Gastrocnemius medialis (tissue), 4 donors: ENCODE results near the gene NECTIN2. TPM values are rescaled to one million over a fixed set of nuclear protein-coding genes. Genes with fewer than 3 reads are reported as not detected.

Source experiments
- ATAC-seq, 2 donors: fragments of 150-250 bp; one replicate each; pipeline ENCODE4 v1.9.1; 2016
- DNase-seq, 2 donors: peaks; one replicate each; pipeline ENCODE4 v3.0.0-alpha.2; 2019
- H3K27ac ChIP-seq, 4 donors: fragments of 200-600 bp; sonication (generic); 1 replicate in 1 of 4; 2 replicates in 3 of 4; pipeline ENCODE4 v1.5.1; 2016 to 2018; ENCODE audit warnings: mild to moderate bottlenecking in 2 of 4, moderate library complexity in 1 of 4
- H3K27me3 ChIP-seq, 3 donors: fragments of 200-600 bp; sonication (generic) in 2 of 3; 1 replicate in 1 of 3; 2 replicates in 2 of 3; pipeline versions ENCODE4 v1.5.1 to v1.6.0; 2016 to 2019; ENCODE audit warnings: mild to moderate bottlenecking in 1 of 3, moderate library complexity in 1 of 3
- H3K36me3 ChIP-seq, 2 donors: fragments of 200-600 bp; sonication (generic) in 1 of 2; one replicate each; pipeline ENCODE4 v1.5.1; 2017 to 2018
- H3K4me1 ChIP-seq, 2 donors: fragments of 200-600 bp; sonication (generic) in 1 of 2; one replicate each; pipeline ENCODE4 v1.5.1; 2016 to 2017; ENCODE audit warnings: mild to moderate bottlenecking in 2 of 2
- H3K4me3 ChIP-seq, 4 donors: fragments of 200-600 bp; sonication (generic) in 3 of 4; 1 replicate in 1 of 4; 2 replicates in 3 of 4; pipeline ENCODE4 v1.5.1; 2016 to 2019; ENCODE audit warnings: mild to moderate bottlenecking in 2 of 4
- H3K9me3 ChIP-seq, 3 donors: fragments of 200-600 bp; sonication (generic) in 2 of 3; 1 replicate in 1 of 3; 2 replicates in 2 of 3; pipeline ENCODE4 v1.5.1; 2016 to 2019
- POLR2A ChIP-seq, 2 donors: fragments of 450-650 bp; IDR thresholded peaks; one replicate each; pipeline ENCODE4 v1.6.1; 2017; ENCODE audit warnings: antibody characterized with exemption in 2 of 2, mild to moderate bottlenecking in 2 of 2, moderate library complexity in 2 of 2
- in situ Hi-C, 4 donors: fragments of 200-750 bp; cut with MboI; loops; one replicate each; pipeline versions ENCODE4 v1.15.0 to v1.8.0; 2017; ENCODE audit warnings: low sequenced_read_pairs in 4 of 4
- intact Hi-C: fragments of 100-400 bp; cut with DNase I; formaldehyde crosslinking; loops from one replicate; pipeline ENCODE4 v1.15.1; 2023; ENCODE audit warnings: low total_unique reads
- total RNA-seq, 4 donors: library from RNA; depleted of rRNA; stranded (reverse); fragments of >200 nt; gene quantifications; one replicate each; pipeline versions ENCODE4 v1.1.0 to v1.2.3, GENCODE V29; 2016
- TF ChIP-seq, protein P1 (sequence below), 5 experiments: fragments of 450-650 bp in 3 of 5; fragments of 200-600 bp in 2 of 5; sonication (generic) in 2 of 5; IDR thresholded peaks in 4 of 5; conservative IDR thresholded peaks in 1 of 5; 1 replicate in 4 of 5; 2 replicates in 1 of 5; pipeline ENCODE4 v1.5.1; 2016 to 2019; ENCODE audit warnings: antibody characterized with exemption in 5 of 5, mild to moderate bottlenecking in 3 of 5, moderate library complexity in 3 of 5

The NECTIN2 gene
- total RNA-seq, 4 donors from 2014 or later: 10.3 to 20.8 (median 16.7) TPM

- ATAC-seq: no peak
- Histone ChIP-seq H3K4me1 (peaks cover 6 to 9% of the 10 kb centered on the region in 2 donors), H3K27me3 (no peaks in the 10 kb centered on the region), H3K9me3 (no peaks in the 10 kb centered on the region), H3K4me3 (no peak overlapping the region), H3K27ac (peak overlapping the region in 3 of 4 donors; percentile 18 to 76 (median 34)), H3K36me3 (no peaks in the 10 kb centered on the region)
- TF ChIP-seq, protein P1, sequence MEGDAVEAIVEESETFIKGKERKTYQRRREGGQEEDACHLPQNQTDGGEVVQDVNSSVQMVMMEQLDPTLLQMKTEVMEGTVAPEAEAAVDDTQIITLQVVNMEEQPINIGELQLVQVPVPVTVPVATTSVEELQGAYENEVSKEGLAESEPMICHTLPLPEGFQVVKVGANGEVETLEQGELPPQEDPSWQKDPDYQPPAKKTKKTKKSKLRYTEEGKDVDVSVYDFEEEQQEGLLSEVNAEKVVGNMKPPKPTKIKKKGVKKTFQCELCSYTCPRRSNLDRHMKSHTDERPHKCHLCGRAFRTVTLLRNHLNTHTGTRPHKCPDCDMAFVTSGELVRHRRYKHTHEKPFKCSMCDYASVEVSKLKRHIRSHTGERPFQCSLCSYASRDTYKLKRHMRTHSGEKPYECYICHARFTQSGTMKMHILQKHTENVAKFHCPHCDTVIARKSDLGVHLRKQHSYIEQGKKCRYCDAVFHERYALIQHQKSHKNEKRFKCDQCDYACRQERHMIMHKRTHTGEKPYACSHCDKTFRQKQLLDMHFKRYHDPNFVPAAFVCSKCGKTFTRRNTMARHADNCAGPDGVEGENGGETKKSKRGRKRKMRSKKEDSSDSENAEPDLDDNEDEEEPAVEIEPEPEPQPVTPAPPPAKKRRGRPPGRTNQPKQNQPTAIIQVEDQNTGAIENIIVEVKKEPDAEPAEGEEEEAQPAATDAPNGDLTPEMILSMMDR (IDR thresholded peaks at IDR 0.05 in 4 of 5, conservative IDR thresholded peaks at IDR 0.05 in 1 of 5): no peak
- in situ Hi-C loops (no loop called here), intact Hi-C loops (no loop called here)
- no peak for DNase-seq
Observed at GRCh38 chr19:44866664-44867063, 20.6 kb downstream of the NECTIN2 start.

- no peak overlapping the region for H3K4me3 ChIP-seq
- DNase-seq (no peak), ATAC-seq (no peak)
- H3K36me3 ChIP-seq: no peaks in the 10 kb centered on the region
- H3K9me3 ChIP-seq: no peaks in the 10 kb centered on the region
- H3K4me1 ChIP-seq: peaks cover 6 to 9% of the 10 kb centered on the region in 2 donors
- no peaks in the 10 kb centered on the region for H3K27me3 ChIP-seq
- intact Hi-C loops: no loop called here
- in situ Hi-C loops: no loop called here
- TF ChIP-seq, protein P1 (IDR thresholded peaks at IDR 0.05 in 4 of 5, conservative IDR thresholded peaks at IDR 0.05 in 1 of 5): no peak
- TF ChIP-seq POLR2A (IDR thresholded peaks at IDR 0.05): no peak
- H3K27ac ChIP-seq: peak overlapping the region; percentile 31 to 76 (median 56)
Observed at GRCh38 chr19:44867578-44867977, 21.5 kb downstream of the NECTIN2 start.

- DNase-seq: peak in 1 of 2 donors; percentile 33
- peaks cover 0 to 9% of the 10 kb centered on the region in 2 donors for H3K36me3 ChIP-seq
- no peaks in the 10 kb centered on the region for H3K9me3 ChIP-seq
- no peak overlapping the region for H3K4me3 ChIP-seq
- intact Hi-C loops: no loop called here
- in situ Hi-C loops: no loop called here
- H3K27me3 ChIP-seq: no peaks in the 10 kb centered on the region
- peaks cover 6 to 9% of the 10 kb centered on the region in 2 donors for H3K4me1 ChIP-seq
- peak overlapping the region; percentile 25 to 76 (median 60) for H3K27ac ChIP-seq
- TF ChIP-seq, protein P1 (IDR thresholded peaks at IDR 0.05 in 4 of 5, conservative IDR thresholded peaks at IDR 0.05 in 1 of 5): no peak
- TF ChIP-seq POLR2A (IDR thresholded peaks at IDR 0.05): no peak
- no peak for ATAC-seq
Observed at GRCh38 chr19:44869733-44870470, 23.8 kb downstream of the NECTIN2 start.

DNA sequence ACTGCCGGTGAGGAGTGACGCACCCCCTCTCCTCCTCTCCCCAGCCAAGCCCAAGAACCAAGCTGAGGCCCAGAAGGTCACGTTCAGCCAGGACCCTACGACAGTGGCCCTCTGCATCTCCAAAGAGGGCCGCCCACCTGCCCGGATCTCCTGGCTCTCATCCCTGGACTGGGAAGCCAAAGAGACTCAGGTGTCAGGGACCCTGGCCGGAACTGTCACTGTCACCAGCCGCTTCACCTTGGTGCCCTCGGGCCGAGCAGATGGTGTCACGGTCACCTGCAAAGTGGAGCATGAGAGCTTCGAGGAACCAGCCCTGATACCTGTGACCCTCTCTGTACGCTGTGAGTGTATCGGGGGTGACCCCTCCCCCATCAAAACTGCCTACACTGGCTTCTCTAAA, 25.7 kb downstream of the NECTIN2 start:
- peak overlapping the region in 3 of 4 donors; percentile 49 to 63 (median 58) for H3K27ac ChIP-seq
- peaks cover 0 to 20% of the 10 kb centered on the region in 2 donors for H3K36me3 ChIP-seq
- no peak overlapping the region for H3K4me3 ChIP-seq
- DNase-seq: no peak
- H3K9me3 ChIP-seq: no peaks in the 10 kb centered on the region
- peaks cover 9 to 13% of the 10 kb centered on the region in 2 donors for H3K4me1 ChIP-seq
- no peak for TF ChIP-seq POLR2A (IDR thresholded peaks at IDR 0.05)
- TF ChIP-seq, protein P1 (IDR thresholded peaks at IDR 0.05 in 4 of 5, conservative IDR thresholded peaks at IDR 0.05 in 1 of 5): no peak
- in situ Hi-C loops: no loop called here
- H3K27me3 ChIP-seq: no peaks in the 10 kb centered on the region
- ATAC-seq: no peak
- intact Hi-C loops: no loop called here
